ENCODE results near the gene ANAPC5.

- no peak for TF ChIP-seq POLR2A (IDR thresholded peaks at IDR 0.05)
- TF ChIP-seq CTCF (IDR thresholded peaks at IDR 0.05 in 4 of 5, conservative IDR thresholded peaks at IDR 0.05 in 1 of 5), result no peak
Measured at GRCh38 chr12:121289962-121290361, 62.2 kb downstream of the ANAPC5 start.
